HT1080 (cell line): ENCODE measurements around the gene EPB41L2. TPM values are rescaled to one million over a fixed set of nuclear protein-coding genes. Genes with fewer than 3 reads are reported as not detected.

Source experiments
- DNase-seq: peaks from one replicate; pipeline ENCODE4 v3.0.0-alpha.2; 2015; ENCODE audit warnings: low read depth
- total RNA-seq: library from RNA; depleted of rRNA; stranded (reverse); fragments of >200 nt; shearing (Covaris generic); gene quantifications from 2 replicates; pipeline ENCODE4 v1.2.3, GENCODE V29; 2014

Gene EPB41L2
- total RNA-seq, 1 experiment from 2014 or later, result 32.5 TPM

- DNase-seq, result peak; percentile 23
Observed at GRCh38 chr6:131062241-131063027, 611 bp downstream of the EPB41L2 start.

GRCh38 chr6:131061751-131062119 is 1.3 kb downstream of the EPB41L2 start:
- no peak for DNase-seq

- DNase-seq, result peak; percentile 20
Observed at GRCh38 chr6:131061041-131061750, 1.8 kb downstream of the EPB41L2 start.

- DNase-seq, result no peak
Observed at GRCh38 chr6:131060311-131060710, 2.7 kb downstream of the EPB41L2 start.

- DNase-seq, result no peak
Observed at GRCh38 chr6:131059486-131059885, 3.6 kb downstream of the EPB41L2 start.

- no peak for DNase-seq
Observed at GRCh38 chr6:131058236-131058635, 4.8 kb downstream of the EPB41L2 start.

- peak; percentile 30 for DNase-seq
Observed at GRCh38 chr6:131054392-131055250, 8.4 kb downstream of the EPB41L2 start.

GRCh38 chr6:131053546-131054240 is 9.4 kb downstream of the EPB41L2 start:
- DNase-seq, result peak; percentile 44

GRCh38 chr6:131052181-131052580 is 10.9 kb downstream of the EPB41L2 start:
- no peak for DNase-seq

- DNase-seq, result no peak
Observed at GRCh38 chr6:131051341-131051740, 11.7 kb downstream of the EPB41L2 start.

GRCh38 chr6:131049608-131050007 is 13.4 kb downstream of the EPB41L2 start:
- no peak for DNase-seq

GRCh38 chr6:131048933-131049515 is 14.0 kb downstream of the EPB41L2 start:
- DNase-seq, result no peak

- no peak for DNase-seq
Observed at GRCh38 chr6:131048459-131048858, 14.6 kb downstream of the EPB41L2 start.

GRCh38 chr6:131045139-131045538 is 17.9 kb downstream of the EPB41L2 start:
- DNase-seq, result no peak

- no peak for DNase-seq
Observed at GRCh38 chr6:131043902-131044447, 19.1 kb downstream of the EPB41L2 start.

GRCh38 chr6:131042664-131043063 is 20.4 kb downstream of the EPB41L2 start:
- no peak for DNase-seq

GRCh38 chr6:131041814-131042213 is 21.2 kb downstream of the EPB41L2 start:
- no peak for DNase-seq

GRCh38 chr6:131040866-131041265 is 22.2 kb downstream of the EPB41L2 start:
- DNase-seq, result no peak

- DNase-seq, result no peak
Observed at GRCh38 chr6:131039345-131039680, 23.7 kb downstream of the EPB41L2 start.

- no peak for DNase-seq
Observed at GRCh38 chr6:131038597-131039344, 24.3 kb downstream of the EPB41L2 start.
